HG03442 (cell line): ENCODE data around the gene KRTAP5-8.
"Not testable (repeated sequence)": the region's sequence is repeated elsewhere in the genome, so short reads cannot be mapped to it uniquely, and the experiment has no call there.

Experiments used
- ATAC-seq: cut with Tn5 transposase; IDR thresholded peaks from one replicate; pipeline ENCODE4 v1.9.1; 2021; ENCODE audit warnings: mild to moderate bottlenecking, moderate library complexity; ENCODE audit not compliant: unreplicated experiment

The KRTAP5-8 gene

DNA sequence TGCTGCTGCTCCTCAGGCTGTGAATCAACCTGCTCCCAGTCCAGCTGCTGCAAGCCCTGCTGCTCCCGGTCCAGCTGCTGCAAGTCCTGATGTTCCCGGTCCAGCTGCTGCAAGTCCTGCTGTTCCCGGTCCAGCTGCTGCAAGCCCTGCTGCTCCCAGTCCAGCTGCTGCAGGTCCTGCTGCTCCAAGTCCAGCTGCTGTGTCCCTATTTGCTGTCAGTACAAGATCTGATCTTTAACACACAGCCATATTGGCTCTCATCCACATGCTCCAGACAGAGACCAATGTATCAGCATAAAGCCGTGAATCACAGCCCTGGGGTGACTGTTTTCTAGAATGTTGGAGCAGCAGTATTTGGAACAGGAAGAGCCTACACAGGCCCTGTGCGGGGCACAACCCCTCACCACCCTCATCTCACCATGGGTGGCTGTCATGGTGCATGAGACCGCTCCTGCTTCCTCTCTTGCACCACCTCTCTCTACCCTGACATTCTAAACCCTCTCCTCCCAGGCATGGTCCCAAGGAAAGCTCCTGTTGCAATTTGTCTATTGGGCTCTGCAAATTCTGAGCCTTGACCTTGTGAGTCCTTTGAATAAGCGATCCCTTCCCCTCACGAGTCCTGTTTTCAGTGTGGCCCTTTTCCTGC is 31.0 kb downstream of the KRTAP5-8 start:
- ATAC-seq, result no peak

DNA sequence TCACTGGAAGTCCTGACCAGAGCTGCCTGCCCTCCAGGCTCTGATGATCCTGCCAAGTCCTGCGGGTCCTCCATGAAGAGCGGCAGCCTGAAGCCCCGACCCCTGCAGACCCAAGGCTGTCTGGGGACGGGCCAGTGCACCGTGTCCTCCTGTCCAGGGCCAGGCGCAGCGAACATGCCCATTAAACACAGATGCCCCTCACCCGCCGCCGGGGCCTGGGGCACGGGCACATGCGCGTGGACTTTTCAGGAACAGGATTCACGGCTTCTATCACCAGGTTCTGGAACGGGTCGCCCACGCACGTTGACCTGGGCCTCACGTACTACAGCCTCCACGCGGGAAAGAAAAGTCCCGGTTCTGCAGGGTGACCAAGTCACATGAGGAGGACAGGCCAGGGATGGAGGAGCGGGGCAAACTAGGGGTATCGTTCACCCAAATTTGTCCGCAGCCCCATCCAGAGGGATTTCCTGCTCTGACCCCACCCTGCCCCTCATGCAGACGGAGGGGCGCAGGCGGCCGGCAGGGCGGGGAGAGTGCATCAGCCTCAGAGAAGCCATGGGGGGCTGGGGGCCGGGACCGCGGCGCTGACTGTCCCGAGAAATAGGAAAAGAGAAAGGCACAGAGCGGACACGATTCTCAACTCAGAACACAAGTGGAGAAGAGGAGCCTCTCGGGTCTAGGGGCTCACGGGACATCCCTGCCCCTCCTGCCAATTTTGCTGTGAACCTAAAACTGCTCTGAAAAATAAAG is 33.5 kb downstream of the KRTAP5-8 start:
- ATAC-seq, result not testable (repeated sequence)

DNA sequence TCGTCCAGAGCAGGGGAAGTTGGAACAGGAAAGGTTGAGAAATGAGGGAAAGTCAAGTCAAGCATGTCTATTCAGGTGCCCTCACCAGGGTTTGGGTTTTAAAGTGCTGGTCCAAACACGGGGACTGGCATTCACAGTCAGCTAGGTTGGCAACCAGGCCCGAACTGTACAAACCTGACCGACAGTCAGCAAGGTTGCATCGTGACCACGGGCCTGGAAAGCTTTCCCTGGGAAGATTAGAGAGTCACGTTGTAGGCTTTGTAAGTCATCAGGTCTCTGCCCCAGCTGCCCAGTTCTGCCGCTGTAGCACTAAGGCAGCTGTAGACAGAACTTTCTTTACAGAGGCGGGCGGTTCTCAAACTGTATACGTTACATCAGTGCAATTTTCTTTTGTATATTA is 35.0 kb downstream of the KRTAP5-8 start:
- no peak for ATAC-seq

DNA sequence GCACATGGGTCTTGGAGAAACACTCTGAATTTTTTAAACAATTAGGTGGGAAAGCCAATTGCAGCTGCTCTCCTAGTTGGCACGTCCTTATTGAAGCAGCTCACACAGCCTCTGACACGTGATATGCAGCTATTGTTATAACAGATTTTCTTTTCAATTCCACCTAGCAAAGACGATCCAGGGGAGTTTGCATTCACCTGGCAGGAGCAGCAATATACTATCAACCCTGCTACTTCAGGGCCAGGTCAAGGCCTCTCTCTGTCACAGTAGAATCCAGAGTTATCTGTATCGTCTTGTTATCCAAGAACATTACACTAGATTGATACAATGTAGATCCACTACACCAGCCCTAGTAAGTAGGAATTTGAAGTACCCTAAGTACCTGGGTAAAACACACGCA is 36.6 kb downstream of the KRTAP5-8 start:
- no peak for ATAC-seq

DNA sequence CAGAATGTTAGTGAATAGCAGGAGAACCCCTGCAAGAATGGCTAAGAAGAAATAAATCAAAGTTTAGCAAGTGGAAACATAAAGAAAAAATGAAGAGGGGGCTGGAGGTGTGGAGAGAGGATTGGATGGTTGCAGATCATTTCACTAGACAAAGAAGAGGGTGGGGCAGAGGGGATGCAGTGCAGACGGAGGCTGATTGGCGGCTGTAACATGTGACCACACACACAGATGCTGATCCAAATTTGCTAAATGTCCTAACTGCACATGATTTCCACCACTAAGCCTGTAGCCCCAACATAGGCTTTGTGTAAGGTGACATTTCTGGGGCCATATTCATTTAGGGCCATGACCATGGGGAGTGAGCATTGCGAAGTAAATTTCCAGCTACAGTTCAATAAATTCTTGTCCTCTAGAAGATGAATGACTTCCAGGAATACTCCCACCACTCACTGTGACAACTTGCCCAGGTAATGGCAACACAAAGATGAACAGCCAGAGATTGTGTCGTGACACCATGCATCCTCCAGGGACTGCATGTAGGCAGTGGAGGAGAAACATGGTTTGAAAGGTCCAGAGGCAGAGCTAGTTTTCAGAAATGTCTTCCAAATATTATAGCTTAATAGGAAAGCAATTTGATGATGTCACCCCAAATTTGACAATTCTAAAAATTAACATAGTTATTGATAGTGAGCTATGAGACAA is 38.0 kb downstream of the KRTAP5-8 start:
- ATAC-seq, result no peak

DNA sequence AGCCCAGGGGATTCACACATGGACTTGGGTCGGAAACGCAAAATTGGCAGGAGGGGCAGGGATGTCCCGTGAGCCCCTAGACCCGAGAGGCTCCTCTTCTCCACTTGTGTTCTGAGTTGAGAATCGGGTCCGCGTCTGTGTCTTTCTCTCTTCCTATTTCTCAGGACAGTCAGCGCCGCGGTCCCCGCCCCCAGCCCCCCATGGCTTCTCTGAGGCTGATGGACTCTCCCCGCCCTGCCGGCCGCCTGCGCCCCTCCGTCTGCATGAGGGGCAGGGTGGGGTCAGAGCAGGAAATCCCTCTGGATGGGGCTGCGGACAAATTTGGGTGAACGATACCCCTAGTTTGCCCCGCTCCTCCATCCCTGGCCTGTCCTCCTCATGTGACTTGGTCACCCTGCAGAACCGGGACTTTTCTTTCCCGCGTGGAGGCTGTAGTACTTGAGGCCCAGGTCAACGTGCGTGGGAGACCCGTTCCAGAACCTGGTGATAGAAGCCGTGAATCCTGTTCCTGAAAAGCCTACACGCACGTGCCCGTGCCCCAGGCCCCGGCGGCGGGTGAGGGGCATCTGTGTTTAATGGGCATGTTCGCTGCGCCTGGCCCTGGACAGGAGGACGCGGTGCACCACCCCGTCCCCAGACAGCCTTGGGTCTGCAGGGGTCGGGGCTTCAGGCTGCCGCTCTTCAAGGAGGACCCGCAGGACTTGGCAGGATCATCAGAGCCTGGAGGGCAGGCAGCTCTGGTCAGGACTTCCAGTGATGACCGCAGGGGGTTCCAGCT is 39.1 kb downstream of the KRTAP5-8 start:
- not testable (repeated sequence) for ATAC-seq

DNA sequence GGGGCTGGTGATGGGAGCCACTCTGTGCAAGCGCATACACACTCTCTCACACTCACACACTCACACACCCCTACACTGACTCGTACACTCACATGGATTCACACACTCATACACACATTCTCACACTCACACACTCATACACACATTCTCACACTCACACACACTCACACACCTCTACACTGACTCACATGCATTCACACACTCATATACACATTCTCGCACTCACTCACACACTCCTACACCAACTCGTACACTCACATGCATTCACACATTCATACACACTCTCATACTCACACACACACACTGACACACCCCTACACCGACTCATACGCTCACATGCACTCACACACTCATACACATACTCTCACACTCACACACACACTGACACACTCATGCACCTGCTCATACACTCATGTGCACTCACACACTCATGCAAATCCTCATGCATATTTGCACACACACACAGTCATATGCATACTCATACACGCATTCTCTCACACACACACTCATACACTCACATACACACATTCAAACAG is 39.7 kb downstream of the KRTAP5-8 start:
- ATAC-seq, result no peak

DNA sequence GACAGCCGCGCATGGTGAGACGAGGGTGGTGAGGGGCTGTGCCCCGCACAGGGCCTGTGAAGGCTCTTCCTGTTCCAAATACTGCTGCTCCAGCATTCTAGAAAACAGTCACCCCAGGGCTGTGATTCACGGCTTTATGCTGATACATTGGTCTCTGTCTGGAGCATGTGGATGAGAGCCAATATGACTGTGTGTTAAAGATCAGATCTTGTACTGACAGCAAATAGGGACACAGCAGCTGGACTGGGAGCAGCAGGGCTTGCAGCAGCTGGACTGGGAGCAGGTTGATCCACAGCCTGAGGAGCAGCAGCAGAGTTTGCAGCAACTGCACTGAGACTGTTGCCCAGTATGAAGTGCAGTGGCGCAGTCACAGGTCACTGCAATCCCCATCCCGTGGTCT is 41.7 kb downstream of the KRTAP5-8 start:
- ATAC-seq, result not testable (repeated sequence)

DNA sequence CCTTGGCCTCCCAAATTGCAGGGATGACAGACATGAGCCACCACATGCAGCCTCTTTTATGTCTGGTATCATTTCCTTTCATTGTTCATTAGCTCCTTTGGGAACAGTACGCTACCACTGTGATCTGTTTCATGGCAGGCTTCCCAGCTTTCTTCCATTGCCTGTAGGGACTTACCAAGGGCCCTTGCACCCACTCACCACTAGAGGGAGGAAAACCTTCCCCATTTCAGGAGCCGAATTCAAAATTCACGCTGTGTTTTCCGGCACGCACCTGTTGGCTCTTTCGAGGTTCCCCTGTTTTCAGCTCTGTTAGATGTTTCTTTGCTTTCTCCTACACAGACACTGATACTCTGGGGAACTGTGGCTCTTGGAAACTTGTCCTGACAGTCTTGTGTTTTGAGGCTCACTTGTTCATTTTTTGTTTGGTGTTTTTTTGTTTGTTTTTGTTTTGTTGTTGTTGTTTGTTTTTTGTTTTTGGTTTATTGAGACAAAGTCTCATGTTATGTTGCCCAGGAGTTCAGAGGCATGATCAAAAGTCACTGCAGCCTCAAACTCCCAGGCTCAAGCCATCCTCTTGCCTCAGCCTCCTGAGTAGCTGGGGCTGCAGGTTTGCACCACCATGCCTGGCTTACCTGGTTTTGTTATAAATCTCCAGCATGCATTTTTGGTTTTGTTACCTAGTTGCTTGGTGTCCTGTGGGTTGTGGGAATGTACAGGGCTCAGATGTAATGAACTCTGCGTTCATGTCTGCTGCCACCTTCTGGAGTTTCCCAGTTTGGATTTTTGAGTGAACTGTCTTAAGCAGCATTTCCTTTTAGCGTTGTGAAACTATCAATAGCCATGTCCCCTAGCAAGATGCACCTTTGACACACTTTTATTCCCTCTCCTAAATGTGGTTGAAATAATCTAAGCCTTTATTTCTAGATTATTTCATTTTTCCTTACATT is 42.5 kb downstream of the KRTAP5-8 start:
- ATAC-seq, result no peak

DNA sequence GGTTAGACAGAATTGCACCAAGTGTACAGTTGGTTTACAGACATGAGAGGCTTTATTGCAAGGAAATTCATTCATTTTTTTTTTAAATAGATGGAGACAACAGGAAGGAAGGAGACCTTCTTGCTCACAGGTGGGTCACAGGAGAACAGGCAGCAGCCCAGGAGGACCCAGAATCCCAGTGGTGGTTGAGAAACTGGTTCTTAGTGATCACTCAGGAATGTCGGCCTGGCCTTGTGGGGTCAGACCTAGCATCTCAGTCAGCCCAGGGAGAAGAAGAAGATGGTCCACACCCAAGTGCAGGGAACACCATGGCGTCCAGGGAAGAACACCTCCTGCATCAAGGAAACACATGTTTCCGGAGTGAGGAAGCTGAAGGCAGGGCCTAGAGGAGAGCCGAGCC is 44.0 kb downstream of the KRTAP5-8 start:
- ATAC-seq, result no peak

DNA sequence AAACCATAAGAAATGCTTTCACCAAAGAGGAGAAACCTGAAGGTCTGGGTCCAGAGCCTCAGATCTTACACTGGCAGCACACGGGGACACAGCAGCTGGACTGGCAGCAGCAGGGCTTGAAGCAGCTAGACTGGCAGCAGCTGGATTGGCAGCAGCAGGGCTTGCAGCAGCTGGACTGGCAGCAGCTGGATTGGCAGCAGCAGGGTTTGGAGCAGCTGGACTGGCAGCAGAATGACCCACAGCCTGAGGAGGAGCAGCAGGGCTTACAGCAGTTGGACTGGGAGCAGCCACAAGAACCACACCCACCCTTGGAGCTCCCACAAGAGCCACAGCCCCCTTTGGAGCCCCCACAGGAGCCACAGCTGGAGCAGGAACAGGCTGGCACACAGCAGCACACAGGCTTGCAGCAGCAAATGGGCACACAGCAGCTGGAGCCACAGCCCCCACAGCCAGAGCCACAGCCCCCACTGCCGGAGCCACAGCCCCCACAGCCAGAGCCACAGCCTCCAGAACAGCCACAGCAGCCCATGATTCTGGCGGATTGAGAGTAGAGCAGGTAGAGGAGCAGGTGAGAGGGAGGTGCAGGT is 44.6 kb downstream of the KRTAP5-8 start, which contains the start of gene KRTAP5-11:
KRTAP5-11 (minus strand) TSS at position 567 of the 587 bp plus-strand sequence; CDS start at position 529, 38 bp downstream.
- no peak for ATAC-seq

DNA sequence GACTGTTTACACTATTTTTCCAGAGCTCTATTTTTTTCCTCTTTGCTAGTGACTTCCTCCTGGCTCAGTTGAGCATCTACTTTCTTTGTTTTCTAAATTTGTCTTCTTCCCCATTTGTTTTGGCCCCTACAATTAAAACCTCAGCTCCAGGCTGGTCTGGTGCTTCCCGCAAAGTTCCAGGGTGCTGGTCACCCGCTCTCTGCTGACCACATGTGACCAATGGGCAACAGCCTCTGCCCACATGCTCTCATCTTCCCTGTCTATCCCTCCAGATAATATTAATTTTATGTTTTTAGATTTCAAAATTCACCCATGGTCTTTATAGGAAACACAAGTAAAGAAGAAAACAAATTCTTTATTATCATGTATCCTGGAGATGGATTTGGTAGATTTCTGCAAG is 45.1 kb downstream of the KRTAP5-8 start:
- ATAC-seq, result not testable (repeated sequence)

DNA sequence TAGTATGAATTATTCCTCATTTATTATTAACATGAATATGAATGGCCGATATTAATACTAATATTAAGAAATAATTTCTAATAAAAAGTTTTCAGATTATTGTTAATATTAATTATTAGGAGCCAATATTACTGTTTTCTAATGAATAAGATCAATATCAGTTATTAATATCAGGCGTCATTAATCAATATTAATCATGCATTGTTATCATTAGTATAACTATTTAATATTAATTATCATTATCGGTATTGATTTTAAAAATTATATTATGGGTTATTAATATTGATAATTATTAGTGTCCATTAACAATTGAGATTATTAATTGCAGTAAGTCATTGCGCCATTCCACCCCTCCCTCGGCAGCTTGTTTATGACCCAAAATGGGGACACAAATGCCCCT is 47.8 kb downstream of the KRTAP5-8 start:
- not testable (repeated sequence) for ATAC-seq

DNA sequence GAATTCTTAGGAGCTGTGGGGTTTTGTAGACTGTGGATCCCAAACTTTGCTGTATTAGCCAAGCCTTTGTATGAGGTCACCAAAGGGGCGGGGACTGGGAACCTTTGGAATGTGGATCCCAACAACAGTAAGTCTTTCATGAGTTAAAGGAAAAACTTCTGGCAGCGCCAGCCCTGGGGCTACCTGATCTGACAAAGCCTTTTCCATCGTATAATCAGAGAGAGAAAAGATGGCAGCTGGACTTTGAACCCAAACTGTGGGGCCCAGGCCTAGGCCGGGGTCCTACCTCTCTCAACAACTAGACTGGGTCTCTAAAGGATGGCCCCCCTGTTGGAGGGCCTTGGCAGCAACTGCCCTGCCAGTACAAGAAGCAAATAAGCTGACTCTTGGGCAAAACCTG is 50.5 kb downstream of the KRTAP5-8 start:
- ATAC-seq, result not testable (repeated sequence)
